T-cell (primary cell): ENCODE results near the gene KIAA1671. TPM values are rescaled to one million over a fixed set of nuclear protein-coding genes. Genes with fewer than 3 reads are reported as not detected.

Experiments
- ATAC-seq, 4 experiments: fragments of 200-7000 bp in 3 of 4; fragments of 150-1000 bp in 1 of 4; cut with Tn5 transposase; replicated peaks in 1 of 4; 1 replicate in 3 of 4; 2 replicates in 1 of 4; pipeline ENCODE4 v1.10.0; 2021; ENCODE audit warnings: moderate library complexity in 3 of 4, mild to moderate bottlenecking in 2 of 4, moderate number of reproducible peaks in 1 of 4
- CTCF ChIA-PET, 2 donors: fragments of 300-600 bp; sonication (Branson Sonifier 250); formaldehyde crosslinking; loops; one replicate each; lab custom pipeline; 2022; ENCODE audit warnings: antibody characterized with exemption in 2 of 2; lab: Charles Lee
- POLR2A ChIA-PET, 2 donors: fragments of 300-600 bp; sonication (Branson Sonifier 250); formaldehyde crosslinking; loops; one replicate each; lab custom pipeline; 2022; ENCODE audit warnings: antibody characterized with exemption in 2 of 2; lab: Charles Lee
- DNase-seq, 35 experiments: peaks; one replicate each; pipeline versions ENCODE4 v3.0.0 to v3.0.0-alpha.2; 2013 to 2023
- H3K27ac ChIP-seq: one replicate; pipeline ENCODE4 v1.5.1; 2013; ENCODE audit warnings: low read length
- H3K27me3 ChIP-seq, 2 experiments: replicated peaks in 1 of 2; 1 replicate in 1 of 2; 2 replicates in 1 of 2; pipeline versions ENCODE4 v1.6.1 to v1.7.0; 2013; ENCODE audit warnings: low read length in 1 of 2, mixed read lengths in 1 of 2; ENCODE audit not compliant: control insufficient read depth in 2 of 2, insufficient read depth in 2 of 2; ENCODE audit errors: extremely low read depth in 1 of 2
- H3K36me3 ChIP-seq, 2 donors: 1 replicate in 1 of 2; 2 replicates in 1 of 2; pipeline versions ENCODE4 v1.6.1 to v1.7.0; 2013; ENCODE audit warnings: low read length in 1 of 2; ENCODE audit not compliant: control insufficient read depth in 2 of 2, insufficient read depth in 1 of 2; ENCODE audit errors: extremely low read depth in 1 of 2
- H3K4me1 ChIP-seq, 2 experiments: 1 replicate in 1 of 2; 2 replicates in 1 of 2; pipeline versions ENCODE4 v1.6.1 to v1.7.0; 2013; ENCODE audit warnings: low read length in 2 of 2, mixed read lengths in 1 of 2; ENCODE audit not compliant: insufficient read depth in 2 of 2, control insufficient read depth in 1 of 2; ENCODE audit errors: extremely low read depth in 1 of 2
- H3K4me3 ChIP-seq, 2 donors: 1 replicate in 1 of 2; 2 replicates in 1 of 2; pipeline versions ENCODE4 v1.5.1 to v1.7.0; 2013; ENCODE audit warnings: mild to moderate bottlenecking in 2 of 2, low read length in 1 of 2, moderate library complexity in 1 of 2; ENCODE audit not compliant: control insufficient read depth in 1 of 2; ENCODE audit errors: extremely low read depth in 1 of 2
- H3K9me3 ChIP-seq: 2 replicates; pipeline ENCODE4 v1.7.0; 2013
- H3K27ac Mint-ChIP-seq, 2 donors: one replicate each; pipeline ENCODE4 v1.8.0; 2020 to 2021; ENCODE audit warnings: mild to moderate bottlenecking in 2 of 2, mixed read lengths in 2 of 2
- H3K27me3 Mint-ChIP-seq, 2 donors: one replicate each; pipeline ENCODE4 v1.8.0; 2021 to 2022; ENCODE audit warnings: mixed read lengths in 2 of 2
- H3K36me3 Mint-ChIP-seq: one replicate; pipeline ENCODE4 v1.8.0; 2021; ENCODE audit warnings: mixed read lengths
- H3K4me1 Mint-ChIP-seq, 3 donors: one replicate each; pipeline ENCODE4 v1.8.0; 2020 to 2022; ENCODE audit warnings: mixed read lengths in 3 of 3, mild to moderate bottlenecking in 1 of 3
- H3K4me3 Mint-ChIP-seq, 3 donors: one replicate each; pipeline ENCODE4 v1.8.0; 2020 to 2022; ENCODE audit warnings: mild to moderate bottlenecking in 3 of 3, mixed read lengths in 3 of 3, moderate library complexity in 3 of 3
- H3K9me3 Mint-ChIP-seq, 3 donors: one replicate each; pipeline ENCODE4 v1.8.0; 2020 to 2022; ENCODE audit warnings: mixed read lengths in 3 of 3
- WGBS: methylation state at CpG from one replicate; pipeline ENCODE4 v1.1.5; 2013; ENCODE audit warnings: missing lambda C conversion rate; ENCODE audit not compliant: insufficient coverage; 5-methylcytosine and 5-hydroxymethylcytosine counted together
- total RNA-seq, 35 experiments: library from RNA in 6 of 35; stranded (reverse) in 6 of 35; fragments of 120-200 nt in 1 of 35; gene quantifications; one replicate each; pipeline versions ENCODE4 v1.2.1 to v1.2.4 and lab custom pipeline; 2013 to 2026

Gene KIAA1671
- total RNA-seq, 5 donors from 2014 or later (not counting 1 experiment from before 2014, with no cell fraction given): 5.1 to 20.3 (median 9.0) TPM

GRCh38 chr22:25014896-25015755 is 62.6 kb downstream of the KIAA1671 start:
- ChIA-PET CTCF (interaction anchor here in 1 of 2 donors (0.6 kb wide), 1 partner anchor 55 kb away, joined by 4 read pairs; no protein-coding TSS in a partner anchor), POLR2A (no interaction called here)
- 81% methylated on average over 2 of the region's 5 CpGs for WGBS
- Mint-ChIP-seq H3K4me3 (no peak overlapping the region), H3K4me1 (no peaks in the 10 kb centered on the region), H3K9me3 (no peaks in the 10 kb centered on the region), H3K27me3 (peaks cover 10 to 11% of the 10 kb centered on the region in 2 donors), H3K27ac (no peak overlapping the region), H3K36me3 (no peaks in the 10 kb centered on the region)
- H3K9me3 ChIP-seq: no peaks in the 10 kb centered on the region
- H3K27ac ChIP-seq: no peak overlapping the region
- no peak overlapping the region for H3K4me3 ChIP-seq
- DNase-seq: no peak
- no peaks in the 10 kb centered on the region for H3K36me3 ChIP-seq
- no peak for ATAC-seq
- H3K4me1 ChIP-seq: no peaks in the 10 kb centered on the region
- H3K27me3 ChIP-seq: no peaks in the 10 kb centered on the region

- CTCF ChIA-PET: no interaction called here
- Histone ChIP-seq H3K9me3 (no peaks in the 10 kb centered on the region), H3K4me1 (no peaks in the 10 kb centered on the region), H3K36me3 (no peaks in the 10 kb centered on the region), H3K27ac (no peak overlapping the region), H3K27me3 (no peaks in the 10 kb centered on the region), H3K4me3 (no peak overlapping the region)
- H3K36me3 Mint-ChIP-seq: no peaks in the 10 kb centered on the region
- WGBS: 100% methylated on average over 3 of the region's 7 CpGs
- H3K27me3 Mint-ChIP-seq: peaks cover 16 to 18% of the 10 kb centered on the region in 2 donors
- no peak for ATAC-seq
- no peak overlapping the region for H3K4me3 Mint-ChIP-seq
- no peaks in the 10 kb centered on the region for H3K4me1 Mint-ChIP-seq
- no peaks in the 10 kb centered on the region for H3K9me3 Mint-ChIP-seq
- DNase-seq: no peak
- H3K27ac Mint-ChIP-seq: no peak overlapping the region
- POLR2A ChIA-PET: no interaction called here
These were observed 63.8 kb downstream of the KIAA1671 start for GRCh38 chr22:25016311-25016710.

- Mint-ChIP-seq H3K27ac (no peak overlapping the region), H3K4me3 (no peak overlapping the region), H3K4me1 (no peaks in the 10 kb centered on the region), H3K9me3 (no peaks in the 10 kb centered on the region), H3K27me3 (peaks cover 15 to 22% of the 10 kb centered on the region in 2 donors), H3K36me3 (no peaks in the 10 kb centered on the region)
- WGBS: 100% methylated on average over 1 of the region's 8 CpGs
- POLR2A ChIA-PET: no interaction called here
- CTCF ChIA-PET: no interaction called here
- Histone ChIP-seq H3K4me1 (no peaks in the 10 kb centered on the region), H3K9me3 (no peaks in the 10 kb centered on the region), H3K27ac (no peak overlapping the region), H3K27me3 (no peaks in the 10 kb centered on the region), H3K36me3 (no peaks in the 10 kb centered on the region), H3K4me3 (no peak overlapping the region)
- ATAC-seq (no peak), DNase-seq (no peak)
These were observed 65.5 kb downstream of the KIAA1671 start for GRCh38 chr22:25018009-25018408.

- Mint-ChIP-seq H3K27ac (no peak overlapping the region), H3K4me1 (no peaks in the 10 kb centered on the region), H3K27me3 (peaks cover 12 to 22% of the 10 kb centered on the region in 2 donors), H3K9me3 (no peaks in the 10 kb centered on the region), H3K36me3 (no peaks in the 10 kb centered on the region), H3K4me3 (no peak overlapping the region)
- Histone ChIP-seq H3K27me3 (no peaks in the 10 kb centered on the region), H3K4me1 (no peaks in the 10 kb centered on the region), H3K4me3 (no peak overlapping the region), H3K27ac (no peak overlapping the region), H3K36me3 (no peaks in the 10 kb centered on the region), H3K9me3 (no peaks in the 10 kb centered on the region)
- ChIA-PET CTCF (no interaction called here), POLR2A (no interaction called here)
- DNase-seq (no peak), ATAC-seq (no peak)
- no CpG with 5 or more reads among the region's 1 CpG for WGBS
These were observed 67.1 kb downstream of the KIAA1671 start for GRCh38 chr22:25019427-25020184.

GRCh38 chr22:25021409-25021808 is 68.9 kb downstream of the KIAA1671 start:
- Mint-ChIP-seq H3K27ac (no peak overlapping the region), H3K9me3 (no peaks in the 10 kb centered on the region), H3K36me3 (no peaks in the 10 kb centered on the region), H3K4me1 (peaks cover 0 to 5% (median 4%) of the 10 kb centered on the region in 3 donors), H3K27me3 (peaks cover 14 to 18% of the 10 kb centered on the region in 2 donors), H3K4me3 (no peak overlapping the region)
- ChIA-PET POLR2A (no interaction called here), CTCF (interaction anchor here in 1 of 2 donors (0.6 to 0.7 kb wide), 2 partner anchors 10 kb away, joined by 3 to 4 read pairs; no protein-coding TSS in a partner anchor)
- Histone ChIP-seq H3K36me3 (no peaks in the 10 kb centered on the region), H3K4me3 (no peak overlapping the region), H3K9me3 (no peaks in the 10 kb centered on the region), H3K27me3 (no peaks in the 10 kb centered on the region), H3K4me1 (peaks cover 0 to 4% of the 10 kb centered on the region in 2 experiments), H3K27ac (no peak overlapping the region)
- WGBS: 89% methylated on average over 3 of the region's 3 CpGs
- ATAC-seq (no peak), DNase-seq (no peak)

- H3K27me3 ChIP-seq: no peaks in the 10 kb centered on the region
- H3K27ac ChIP-seq: no peak overlapping the region
- no peak overlapping the region for H3K4me3 ChIP-seq
- no peak overlapping the region for H3K4me3 Mint-ChIP-seq
- no peak overlapping the region for H3K27ac Mint-ChIP-seq
- 79% methylated on average over 8 of the region's 11 CpGs for WGBS
- H3K27me3 Mint-ChIP-seq: peaks cover 14 to 18% of the 10 kb centered on the region in 2 donors
- H3K4me1 Mint-ChIP-seq: peaks cover 0 to 12% (median 4%) of the 10 kb centered on the region in 3 donors
- H3K36me3 ChIP-seq: no peaks in the 10 kb centered on the region
- peaks cover 0 to 5% of the 10 kb centered on the region in 2 experiments for H3K4me1 ChIP-seq
- no peaks in the 10 kb centered on the region for H3K9me3 Mint-ChIP-seq
- CTCF ChIA-PET: interaction anchor here in 1 of 2 donors (0.6 kb wide), 1 partner anchor 11 kb away, joined by 4 read pairs; no protein-coding TSS in a partner anchor
- no peak for DNase-seq
- POLR2A ChIA-PET: no interaction called here
- no peaks in the 10 kb centered on the region for H3K36me3 Mint-ChIP-seq
- no peaks in the 10 kb centered on the region for H3K9me3 ChIP-seq
- no peak for ATAC-seq
These were observed 69.6 kb downstream of the KIAA1671 start for GRCh38 chr22:25021976-25022711.
